HCT116 (cell line): Measurements from ENCODE around the gene UPP1. TPM values are rescaled to one million over a fixed set of nuclear protein-coding genes. Genes with fewer than 3 reads are reported as not detected.

Experiments
- ATAC-seq: fragments of 200-7000 bp; cut with Tn5 transposase; 2 replicates; pipeline ENCODE4 v1.9.1; 2020; ENCODE audit warnings: mild to moderate bottlenecking, moderate library complexity
- BruUV-seq: library from RNA; stranded (reverse); fragments of 400-500 nt; replicated peaks from 2 replicates; lab custom pipeline; 2021; lab: Mats Ljungman, UMichigan
- CTCF ChIA-PET: fragments of 300-600 bp; sonication (Branson Sonifier 250); formaldehyde crosslinking; loops from one replicate; lab custom pipeline; 2021; ENCODE audit warnings: antibody characterized with exemption; lab: Charles Lee
- POLR2A ChIA-PET: fragments of 300-600, 350-600 bp; sonication (Branson Sonifier 250); formaldehyde crosslinking; loops from one replicate; lab custom pipeline; 2021; ENCODE audit warnings: antibody characterized with exemption; lab: Charles Lee
- RAD21 ChIA-PET, 2 experiments: fragments of 300-600 bp; sonication (Branson Sonifier 250); formaldehyde crosslinking; loops; one replicate each; lab custom pipeline; 2023; ENCODE audit warnings: low total read pairs in 2 of 2; ENCODE audit not compliant: uncharacterized antibody in 2 of 2, unreplicated experiment in 2 of 2, low non-redundant PET in 1 of 2; lab: Charles Lee
- DNase-seq: peaks from one replicate; pipeline ENCODE4 v3.0.0-alpha.2; 2010; ENCODE audit warnings: low read depth, low spot score
- H2AFZ ChIP-seq: fragments of 200-600 bp; shearing (Covaris generic), sonication (generic); 2 replicates; pipeline ENCODE4 v1.6.1; 2017; ENCODE audit warnings: low read depth, mixed run types, mixed read lengths, antibody characterized with exemption, low read length; ENCODE audit not compliant: poor library complexity, severe bottlenecking
- H3K27ac ChIP-seq: 2 replicates; pipeline ENCODE4 v1.5.1; 2012; ENCODE audit warnings: low read depth, low read length
- H3K27me3 ChIP-seq: fragments of 200-600 bp; sonication (generic); 2 replicates; pipeline ENCODE4 v1.6.1; 2016; ENCODE audit warnings: mixed run types, low read length, mixed read lengths; ENCODE audit not compliant: insufficient read depth
- H3K36me3 ChIP-seq, 2 experiments: fragments of 200-500 bp in 1 of 2; fragments of 200-600 bp in 1 of 2; sonication (Bioruptor generic) in 1 of 2; sonication (generic) in 1 of 2; 2 replicates each; pipeline versions ENCODE4 v1.5.1 to v1.6.1; 2014 to 2016; ENCODE audit warnings: low read length in 2 of 2, inconsistent platforms in 1 of 2, mixed read lengths in 1 of 2, mixed run types in 1 of 2; ENCODE audit not compliant: insufficient read depth in 2 of 2, control insufficient read depth in 1 of 2
- H3K4me1 ChIP-seq, 2 experiments: fragments of 200-600 bp in 1 of 2; sonication (generic) in 1 of 2; 2 replicates each; pipeline versions ENCODE4 v1.5.1 to v1.6.1; 2012 to 2017; ENCODE audit warnings: low read length in 2 of 2, inconsistent platforms in 1 of 2, mild to moderate bottlenecking in 1 of 2, mixed read lengths in 1 of 2, mixed run types in 1 of 2, moderate library complexity in 1 of 2; ENCODE audit not compliant: insufficient read depth in 2 of 2, control insufficient read depth in 1 of 2
- H3K4me2 ChIP-seq: fragments of 200-600 bp; sonication (generic); 2 replicates; pipeline ENCODE4 v1.6.1; 2017; ENCODE audit warnings: mixed run types, low read length, mixed read lengths
- H3K4me3 ChIP-seq, 2 experiments: fragments of 200-600 bp in 1 of 2; sonication (generic) in 1 of 2; replicated peaks in 1 of 2; 2 replicates each; pipeline ENCODE4 v1.5.1; 2011 to 2016; ENCODE audit warnings: low read length in 2 of 2, control low read depth in 1 of 2, low read depth in 1 of 2, mild to moderate bottlenecking in 1 of 2, mixed read lengths in 1 of 2, mixed run types in 1 of 2
- H3K79me2 ChIP-seq: fragments of 200-600 bp; sonication (generic); 2 replicates; pipeline ENCODE4 v1.6.1; 2017; ENCODE audit warnings: mild to moderate bottlenecking, mixed run types, low read length, moderate library complexity, mixed read lengths; ENCODE audit not compliant: insufficient read depth
- H3K9ac ChIP-seq: fragments of 200-600 bp; sonication (generic); 2 replicates; pipeline ENCODE4 v1.6.1; 2016; ENCODE audit warnings: low read length, mixed read lengths
- H3K9me2 ChIP-seq: fragments of 200-600 bp; sonication (generic), shearing (Covaris generic); 2 replicates; pipeline ENCODE4 v1.6.1; 2017; ENCODE audit warnings: mixed run types, mild to moderate bottlenecking, moderate library complexity; ENCODE audit not compliant: insufficient read depth
- H3K9me3 ChIP-seq, 2 experiments: fragments of 200-500 bp in 1 of 2; fragments of 200-600 bp in 1 of 2; sonication (Bioruptor generic) in 1 of 2; sonication (generic) in 1 of 2; 2 replicates each; pipeline ENCODE4 v1.6.1; 2014 to 2017; ENCODE audit warnings: low read length in 2 of 2, mixed read lengths in 2 of 2, inconsistent platforms in 1 of 2, low read depth in 1 of 2, mild to moderate bottlenecking in 1 of 2, mixed run types in 1 of 2, moderate library complexity in 1 of 2; ENCODE audit not compliant: control insufficient read depth in 1 of 2, insufficient read depth in 1 of 2
- H4K20me1 ChIP-seq: fragments of 200-600 bp; sonication (generic), shearing (Covaris generic); 2 replicates; pipeline ENCODE4 v1.6.1; 2017; ENCODE audit warnings: mixed run types, mild to moderate bottlenecking, moderate library complexity; ENCODE audit not compliant: insufficient read depth
- CEBPB ChIP-seq: IDR thresholded peaks from 2 replicates; pipeline ENCODE4 v1.6.1; 2012; ENCODE audit warnings: low read depth
- EGR1 ChIP-seq: IDR thresholded peaks from 2 replicates; pipeline ENCODE4 v1.6.1; 2012; ENCODE audit warnings: low read depth
- EZH2 ChIP-seq: fragments of 200-600 bp; sonication (generic); IDR thresholded peaks from 2 replicates; pipeline ENCODE4 v1.6.1; 2017; ENCODE audit warnings: antibody characterized with exemption, mixed run types
- EZH2phosphoT487 ChIP-seq: fragments of 200-600 bp; IDR thresholded peaks from 2 replicates; pipeline ENCODE4 v1.6.1; 2018; ENCODE audit warnings: antibody characterized with exemption, borderline replicate concordance
- JUND ChIP-seq: IDR thresholded peaks from 2 replicates; pipeline ENCODE4 v1.6.1; 2012
- POLR2AphosphoS5 ChIP-seq: IDR thresholded peaks from 2 replicates; pipeline ENCODE4 v1.6.1; 2011; ENCODE audit warnings: mild to moderate bottlenecking, low read depth, low read length, moderate library complexity
- RAD21 ChIP-seq: IDR thresholded peaks from 2 replicates; pipeline ENCODE4 v1.6.1; 2012; ENCODE audit warnings: low read depth, mild to moderate bottlenecking
- SIN3A ChIP-seq: IDR thresholded peaks from 2 replicates; pipeline ENCODE4 v1.6.1; 2012; ENCODE audit warnings: low read depth
- SRF ChIP-seq: IDR thresholded peaks from 2 replicates; pipeline ENCODE4 v1.6.1; 2012; ENCODE audit warnings: low read depth
- TCF7L2 ChIP-seq: IDR thresholded peaks from 2 replicates; pipeline ENCODE4 v1.7.0; 2011; ENCODE audit warnings: borderline replicate concordance, inconsistent platforms; ENCODE audit not compliant: insufficient read depth, insufficient read length; ENCODE audit errors: extremely low read depth
- ZBTB33 ChIP-seq: IDR thresholded peaks from 2 replicates; pipeline ENCODE4 v1.6.1; 2011; ENCODE audit warnings: mild to moderate bottlenecking, low read length, moderate library complexity; ENCODE audit not compliant: insufficient replicate concordance; ENCODE audit errors: extremely low read depth
- ZFX ChIP-seq: fragments of 450-650 bp; IDR thresholded peaks from 2 replicates; pipeline ENCODE4 v1.6.1; 2017
- ZNF274 ChIP-seq: fragments of 200-500 bp; sonication (Bioruptor generic); IDR thresholded peaks from 2 replicates; pipeline ENCODE4 v1.6.1; 2014; ENCODE audit warnings: mild to moderate bottlenecking, low read depth, low read length, inconsistent platforms
- intact Hi-C: fragments of 100-400 bp; cut with micrococcal nuclease; formaldehyde crosslinking; loops from 2 replicates; pipeline ENCODE4 v1.10.0; 2022
- total RNA-seq: library from RNA; stranded (reverse); gene quantifications from one replicate; pipeline ENCODE4 v1.2.1, GENCODE V29; 2021; ENCODE audit not compliant: unreplicated experiment
- TF ChIP-seq, protein P1 (sequence below): IDR thresholded peaks from 2 replicates; pipeline ENCODE4 v1.6.1; 2012
- TF ChIP-seq, protein P2 (sequence below): IDR thresholded peaks from 2 replicates; pipeline ENCODE4 v1.6.1; 2012; ENCODE audit warnings: low read depth
- TF ChIP-seq, protein P3 (sequence below), 3 experiments: fragments of 200-600 bp in 1 of 3; sonication (generic) in 1 of 3; IDR thresholded peaks in 2 of 3; conservative IDR thresholded peaks in 1 of 3; 2 replicates each; pipeline ENCODE4 v1.5.1; 2012 to 2017; ENCODE audit warnings: low read depth in 2 of 3, low read length in 2 of 3, antibody characterized with exemption in 1 of 3, borderline replicate concordance in 1 of 3, control low read depth in 1 of 3, mild to moderate bottlenecking in 1 of 3, mixed read lengths in 1 of 3, mixed run types in 1 of 3, moderate library complexity in 1 of 3; ENCODE audit not compliant: insufficient read depth in 1 of 3

UPP1 gene
- total RNA-seq, 1 experiment from 2014 or later = 42.7 TPM

GRCh38 chr7:48094861-48095293 is 5.8 kb downstream of the UPP1 start:
- Histone ChIP-seq H3K9ac (no peak overlapping the region), H3K79me2 (peaks cover 2% of the 10 kb centered on the region; the same call in 1 of the 2 replicates), H3K27me3 (no peaks in the 10 kb centered on the region), H3K4me2 (no peak overlapping the region; the same call in 1 of the 2 replicates)
- no peak for DNase-seq
- ChIA-PET CTCF (no interaction called here), RAD21 (no interaction called here)
- BruUV-seq = no TSS peak
- TF ChIP-seq EZH2 (no peak), RAD21 (no peak), CEBPB (no peak), ZBTB33 (no peak), SRF (no peak), EZH2phosphoT487 (no peak), JUND (no peak), ZFX (no peak), ZNF274 (no peak), EGR1 (no peak), TCF7L2 (no peak), SIN3A (no peak), POLR2AphosphoS5 (no peak)
- TF ChIP-seq, protein P1, sequence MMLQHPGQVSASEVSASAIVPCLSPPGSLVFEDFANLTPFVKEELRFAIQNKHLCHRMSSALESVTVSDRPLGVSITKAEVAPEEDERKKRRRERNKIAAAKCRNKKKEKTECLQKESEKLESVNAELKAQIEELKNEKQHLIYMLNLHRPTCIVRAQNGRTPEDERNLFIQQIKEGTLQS = no peak
- TF ChIP-seq, protein P2, sequence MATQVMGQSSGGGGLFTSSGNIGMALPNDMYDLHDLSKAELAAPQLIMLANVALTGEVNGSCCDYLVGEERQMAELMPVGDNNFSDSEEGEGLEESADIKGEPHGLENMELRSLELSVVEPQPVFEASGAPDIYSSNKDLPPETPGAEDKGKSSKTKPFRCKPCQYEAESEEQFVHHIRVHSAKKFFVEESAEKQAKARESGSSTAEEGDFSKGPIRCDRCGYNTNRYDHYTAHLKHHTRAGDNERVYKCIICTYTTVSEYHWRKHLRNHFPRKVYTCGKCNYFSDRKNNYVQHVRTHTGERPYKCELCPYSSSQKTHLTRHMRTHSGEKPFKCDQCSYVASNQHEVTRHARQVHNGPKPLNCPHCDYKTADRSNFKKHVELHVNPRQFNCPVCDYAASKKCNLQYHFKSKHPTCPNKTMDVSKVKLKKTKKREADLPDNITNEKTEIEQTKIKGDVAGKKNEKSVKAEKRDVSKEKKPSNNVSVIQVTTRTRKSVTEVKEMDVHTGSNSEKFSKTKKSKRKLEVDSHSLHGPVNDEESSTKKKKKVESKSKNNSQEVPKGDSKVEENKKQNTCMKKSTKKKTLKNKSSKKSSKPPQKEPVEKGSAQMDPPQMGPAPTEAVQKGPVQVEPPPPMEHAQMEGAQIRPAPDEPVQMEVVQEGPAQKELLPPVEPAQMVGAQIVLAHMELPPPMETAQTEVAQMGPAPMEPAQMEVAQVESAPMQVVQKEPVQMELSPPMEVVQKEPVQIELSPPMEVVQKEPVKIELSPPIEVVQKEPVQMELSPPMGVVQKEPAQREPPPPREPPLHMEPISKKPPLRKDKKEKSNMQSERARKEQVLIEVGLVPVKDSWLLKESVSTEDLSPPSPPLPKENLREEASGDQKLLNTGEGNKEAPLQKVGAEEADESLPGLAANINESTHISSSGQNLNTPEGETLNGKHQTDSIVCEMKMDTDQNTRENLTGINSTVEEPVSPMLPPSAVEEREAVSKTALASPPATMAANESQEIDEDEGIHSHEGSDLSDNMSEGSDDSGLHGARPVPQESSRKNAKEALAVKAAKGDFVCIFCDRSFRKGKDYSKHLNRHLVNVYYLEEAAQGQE = no peak
- TF ChIP-seq, protein P3, sequence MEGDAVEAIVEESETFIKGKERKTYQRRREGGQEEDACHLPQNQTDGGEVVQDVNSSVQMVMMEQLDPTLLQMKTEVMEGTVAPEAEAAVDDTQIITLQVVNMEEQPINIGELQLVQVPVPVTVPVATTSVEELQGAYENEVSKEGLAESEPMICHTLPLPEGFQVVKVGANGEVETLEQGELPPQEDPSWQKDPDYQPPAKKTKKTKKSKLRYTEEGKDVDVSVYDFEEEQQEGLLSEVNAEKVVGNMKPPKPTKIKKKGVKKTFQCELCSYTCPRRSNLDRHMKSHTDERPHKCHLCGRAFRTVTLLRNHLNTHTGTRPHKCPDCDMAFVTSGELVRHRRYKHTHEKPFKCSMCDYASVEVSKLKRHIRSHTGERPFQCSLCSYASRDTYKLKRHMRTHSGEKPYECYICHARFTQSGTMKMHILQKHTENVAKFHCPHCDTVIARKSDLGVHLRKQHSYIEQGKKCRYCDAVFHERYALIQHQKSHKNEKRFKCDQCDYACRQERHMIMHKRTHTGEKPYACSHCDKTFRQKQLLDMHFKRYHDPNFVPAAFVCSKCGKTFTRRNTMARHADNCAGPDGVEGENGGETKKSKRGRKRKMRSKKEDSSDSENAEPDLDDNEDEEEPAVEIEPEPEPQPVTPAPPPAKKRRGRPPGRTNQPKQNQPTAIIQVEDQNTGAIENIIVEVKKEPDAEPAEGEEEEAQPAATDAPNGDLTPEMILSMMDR (IDR thresholded peaks at IDR 0.05 in 2 of 3, conservative IDR thresholded peaks at IDR 0.05 in 1 of 3; ENCODE audit: borderline replicate concordance in 1 of 3, insufficient read depth in 1 of 3, low read depth in 2 of 3, low read length in 2 of 3) = no peak
- TF ChIP-seq, all 23 proteins: peak for 0
- H3K36me3 ChIP-seq = peaks cover 0 to 4% of the 10 kb centered on the region in 2 experiments; a peak in 2 of 4 replicates
- no peak overlapping the region for H2AFZ ChIP-seq
- H4K20me1 ChIP-seq = no peaks in the 10 kb centered on the region
- H3K4me3 ChIP-seq = no peak overlapping the region
- H3K9me2 ChIP-seq = no peaks in the 10 kb centered on the region
- H3K9me3 ChIP-seq = no peaks in the 10 kb centered on the region
- POLR2A ChIA-PET = no interaction called here
- intact Hi-C loops = no loop called here
- ATAC-seq = no peak
- no peak overlapping the region for H3K27ac ChIP-seq
- H3K4me1 ChIP-seq = peaks cover 34 to 44% of the 10 kb centered on the region in 2 experiments
